COR-L47 (cell line): Measurements from ENCODE around the gene BRICD5.
"Not testable (repeated sequence)": the region's sequence is repeated elsewhere in the genome, so short reads cannot be mapped to it uniquely, and the experiment has no call there.

ENCODE experiments used
- DNase-seq: peaks from one replicate; lab custom pipeline; 2025; lab: John Stamatoyannopoulos, UW

Gene BRICD5

GRCh38 chr16:2210386-2211365, at the start of gene BRICD5:
Gene BRICD5, minus strand, starts transcription at chr16:2210863. Its CDS starts 30 bp downstream, at chr16:2210833.
- DNase-seq = no peak

- DNase-seq = no peak
Measured at GRCh38 chr16:2260250-2260649, 49.6 kb upstream of the BRICD5 start.

GRCh38 chr16:2258530-2258929, 47.9 kb upstream of the BRICD5 start:
- not testable (repeated sequence) for DNase-seq

- DNase-seq = no peak
Measured at GRCh38 chr16:2257726-2258125, 47.1 kb upstream of the BRICD5 start.

GRCh38 chr16:2256531-2257140, 46.0 kb upstream of the BRICD5 start:
- DNase-seq = no peak

- DNase-seq = no peak
Measured at GRCh38 chr16:2253293-2253692, 42.6 kb upstream of the BRICD5 start.

GRCh38 chr16:2252806-2253148, 42.1 kb upstream of the BRICD5 start:
- DNase-seq = no peak

GRCh38 chr16:2251296-2252111, 40.8 kb upstream of the BRICD5 start, which contains the start of gene ECI1:
Gene ECI1, minus strand, starts transcription at chr16:2251587. Its CDS starts 21 bp downstream, at chr16:2251566.
- peak; percentile 92 for DNase-seq

GRCh38 chr16:2250652-2251295, 40.1 kb upstream of the BRICD5 start:
- no peak for DNase-seq

- no peak for DNase-seq
Measured at GRCh38 chr16:2246301-2246885, 35.7 kb upstream of the BRICD5 start.

- no peak for DNase-seq
Measured at GRCh38 chr16:2244926-2245795, 34.5 kb upstream of the BRICD5 start.

- no peak for DNase-seq
Measured at GRCh38 chr16:2244301-2244700, 33.6 kb upstream of the BRICD5 start.

- no peak for DNase-seq
Measured at GRCh38 chr16:2243781-2244180, 33.1 kb upstream of the BRICD5 start.

GRCh38 chr16:2243031-2243528, 32.4 kb upstream of the BRICD5 start:
- DNase-seq = no peak

- no peak for DNase-seq
Measured at GRCh38 chr16:2242598-2242997, 31.9 kb upstream of the BRICD5 start.

- DNase-seq = not testable (repeated sequence)
Measured at GRCh38 chr16:2240331-2240730, 29.7 kb upstream of the BRICD5 start.

- no peak for DNase-seq
Measured at GRCh38 chr16:2238838-2239675, 28.4 kb upstream of the BRICD5 start.

- no peak for DNase-seq
Measured at GRCh38 chr16:2238150-2238837, 27.6 kb upstream of the BRICD5 start.
